ENCODE results near the gene ITPR3.

The ITPR3 gene

DNA sequence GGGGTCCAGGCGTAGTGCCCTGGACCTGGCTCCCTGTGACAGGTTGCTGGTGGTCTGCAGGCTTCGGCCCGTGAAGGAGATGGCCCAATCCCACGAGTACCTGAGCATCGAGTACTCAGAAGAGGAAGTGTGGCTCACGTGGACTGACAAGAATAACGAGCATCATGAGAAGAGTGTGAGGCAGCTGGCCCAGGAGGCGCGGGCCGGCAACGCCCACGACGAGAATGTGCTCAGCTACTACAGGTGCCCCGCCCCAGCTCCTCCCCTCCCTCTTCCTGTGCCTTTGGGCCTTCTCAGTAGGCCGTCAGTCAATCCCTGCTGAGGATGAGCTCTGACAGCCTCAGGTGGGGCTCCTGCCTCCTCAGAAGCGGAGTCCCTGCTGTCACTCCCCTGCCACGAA is 47.8 kb downstream of the ITPR3 start:
- WGBS, 2 donors (ENCODE audit: extremely low coverage in 2 of 2, insufficient read length in 2 of 2, insufficient replicate concordance in 1 of 2) = no CpG with 5 or more reads among the region's 17 CpGs
- no peak overlapping the region for H2BK15ac ChIP-seq (ENCODE audit: low read length)
- H2BK12ac ChIP-seq (ENCODE audit: low read length) = no peak overlapping the region
- H3K4me3 ChIP-seq (ENCODE audit: low read length in 2 of 2) = no peak overlapping the region
- no peak overlapping the region for H4K91ac ChIP-seq (ENCODE audit: low read depth, low read length, poor library complexity)
- H4K8ac ChIP-seq (ENCODE audit: low read depth, low read length) = no peak overlapping the region
- H3K27me3 ChIP-seq (ENCODE audit: control insufficient read depth in 3 of 3, insufficient read depth in 3 of 3, low read depth in 1 of 3, low read length in 3 of 3) = no peaks in the 10 kb centered on the region
- H3K9me3 ChIP-seq (replicated peaks in 1 of 2; ENCODE audit: control insufficient read depth in 2 of 2, insufficient read depth in 1 of 2, low read depth in 1 of 2, low read length in 2 of 2) = no peaks in the 10 kb centered on the region
- no peak overlapping the region for H3K27ac ChIP-seq (replicated peaks; ENCODE audit: low read length)
- no peak for DNase-seq (ENCODE audit: low spot score)
- H3K36me3 ChIP-seq (replicated peaks in 1 of 2; ENCODE audit: control insufficient read depth in 2 of 2, insufficient read depth in 2 of 2, low read length in 2 of 2) = no peaks in the 10 kb centered on the region
- no peak overlapping the region for H3K4me2 ChIP-seq (ENCODE audit: insufficient read depth, low read length, poor library complexity, severe bottlenecking)
- no peak overlapping the region for H3K23ac ChIP-seq (ENCODE audit: low read depth, low read length, poor library complexity)
- peak overlapping the region; percentile 34 for H2BK5ac ChIP-seq (ENCODE audit: low read length)
- peak overlapping the region; percentile 32 for H3K18ac ChIP-seq (ENCODE audit: low read length)
- H2BK120ac ChIP-seq (ENCODE audit: low read depth, low read length) = no peak overlapping the region
- H2AK5ac ChIP-seq (ENCODE audit: low read depth, low read length) = no peak overlapping the region
- H3K79me1 ChIP-seq (ENCODE audit: low read depth, low read length) = no peaks in the 10 kb centered on the region
- peaks cover 6 to 11% of the 10 kb centered on the region in 2 donors for H3K4me1 ChIP-seq (ENCODE audit: control insufficient read depth in 2 of 2, insufficient read depth in 1 of 2, low read depth in 1 of 2, low read length in 2 of 2)
- H3K14ac ChIP-seq (ENCODE audit: low read length) = no peak overlapping the region
- H3K9ac ChIP-seq (ENCODE audit: low read depth, low read length, poor library complexity) = no peak overlapping the region
- no peak overlapping the region for H2AFZ ChIP-seq (ENCODE audit: low read length)
- H3K4ac ChIP-seq (ENCODE audit: low read length) = no peak overlapping the region

DNA sequence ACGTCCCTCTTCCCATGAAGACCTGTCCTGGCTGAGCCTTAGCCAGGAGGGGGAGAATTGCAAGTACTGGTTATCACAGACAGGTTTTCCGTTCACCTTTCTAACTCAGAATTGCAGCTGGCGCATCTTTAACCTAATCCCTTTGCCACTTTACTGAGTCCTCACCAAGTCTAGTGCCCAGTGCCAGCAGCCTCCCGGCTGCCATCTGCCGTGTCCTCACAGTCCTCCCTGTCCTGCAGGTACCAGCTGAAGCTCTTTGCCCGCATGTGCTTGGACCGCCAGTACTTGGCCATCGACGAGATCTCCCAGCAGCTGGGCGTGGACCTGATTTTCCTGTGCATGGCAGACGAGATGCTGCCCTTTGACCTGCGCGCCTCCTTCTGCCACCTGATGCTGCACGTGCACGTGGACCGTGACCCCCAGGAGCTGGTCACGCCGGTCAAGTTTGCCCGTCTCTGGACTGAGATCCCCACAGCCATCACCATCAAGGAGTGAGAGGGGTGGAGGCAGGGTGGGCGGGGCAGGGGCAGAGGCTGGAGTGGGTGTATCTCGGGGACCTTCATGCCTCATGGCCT is 49.1 kb downstream of the ITPR3 start:
- WGBS, 2 donors (ENCODE audit: extremely low coverage in 2 of 2, insufficient read length in 2 of 2, insufficient replicate concordance in 1 of 2) = no CpG with 5 or more reads among the region's 21 CpGs
- Histone ChIP-seq H3K27me3 (ENCODE audit: control insufficient read depth in 3 of 3, insufficient read depth in 3 of 3, low read depth in 1 of 3, low read length in 3 of 3) (no peaks in the 10 kb centered on the region), H2AK5ac (ENCODE audit: low read depth, low read length) (no peak overlapping the region)

DNA sequence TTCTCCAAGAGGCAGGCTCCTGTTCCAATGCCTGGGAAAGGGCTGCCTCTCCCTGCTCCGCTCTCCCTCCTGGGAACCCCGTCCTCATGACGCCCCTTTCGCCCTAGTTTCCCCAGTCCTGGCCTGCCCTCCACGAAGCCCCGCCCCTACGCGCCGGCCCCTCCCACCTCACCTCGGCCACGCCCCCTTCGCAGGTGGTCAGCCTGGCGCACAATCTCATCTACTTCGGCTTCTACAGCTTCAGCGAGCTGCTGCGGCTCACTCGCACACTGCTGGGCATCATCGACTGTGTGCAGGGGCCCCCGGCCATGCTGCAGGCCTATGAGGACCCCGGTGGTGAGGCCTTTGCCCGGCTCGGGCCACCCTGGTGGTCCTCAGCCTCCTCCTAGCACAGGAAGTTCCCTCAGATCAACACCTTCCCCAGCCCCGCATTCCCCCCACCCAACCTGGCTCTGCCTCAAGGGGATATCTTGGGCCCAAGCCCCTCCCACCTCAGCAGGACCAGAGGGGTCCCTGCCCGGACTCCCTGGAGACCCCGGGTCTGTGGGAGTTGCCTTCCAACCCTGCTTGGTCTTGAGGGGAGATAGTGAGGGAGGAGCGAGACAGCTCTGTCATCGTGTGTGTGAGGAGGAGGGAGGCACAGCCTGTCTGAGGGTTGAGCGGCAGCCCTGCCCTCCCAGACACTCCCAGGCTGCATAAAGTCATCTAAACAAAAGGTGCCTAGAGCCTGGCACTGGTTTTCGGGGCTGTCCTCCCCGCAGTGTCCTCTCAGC is 50.0 kb downstream of the ITPR3 start:
- H3K4me2 ChIP-seq (ENCODE audit: insufficient read depth, low read length, poor library complexity, severe bottlenecking) = no peak overlapping the region
- H3K23ac ChIP-seq (ENCODE audit: low read depth, low read length, poor library complexity) = peak overlapping the region; percentile 35
- no peak overlapping the region for H2AFZ ChIP-seq (ENCODE audit: low read length)
- H3K27me3 ChIP-seq (ENCODE audit: control insufficient read depth in 3 of 3, insufficient read depth in 3 of 3, low read depth in 1 of 3, low read length in 3 of 3) = no peaks in the 10 kb centered on the region
- peak overlapping the region; percentile 29 for H3K18ac ChIP-seq (ENCODE audit: low read length)
- no peak overlapping the region for H3K4me3 ChIP-seq (ENCODE audit: low read length in 2 of 2)
- DNase-seq (ENCODE audit: low spot score) = no peak
- no peak overlapping the region for H3K4ac ChIP-seq (ENCODE audit: low read length)
- no peak overlapping the region for H3K9ac ChIP-seq (ENCODE audit: low read depth, low read length, poor library complexity)
- H2BK5ac ChIP-seq (ENCODE audit: low read length) = no peak overlapping the region
- no peak overlapping the region for H2BK12ac ChIP-seq (ENCODE audit: low read length)
- no peak overlapping the region for H3K14ac ChIP-seq (ENCODE audit: low read length)
- no peak overlapping the region for H2BK120ac ChIP-seq (ENCODE audit: low read depth, low read length)
- H3K4me1 ChIP-seq (ENCODE audit: control insufficient read depth in 2 of 2, insufficient read depth in 1 of 2, low read depth in 1 of 2, low read length in 2 of 2) = peaks cover 12 to 16% of the 10 kb centered on the region in 2 donors
- H4K8ac ChIP-seq (ENCODE audit: low read depth, low read length) = no peak overlapping the region
- H4K91ac ChIP-seq (ENCODE audit: low read depth, low read length, poor library complexity) = no peak overlapping the region
- H3K36me3 ChIP-seq (replicated peaks in 1 of 2; ENCODE audit: control insufficient read depth in 2 of 2, insufficient read depth in 2 of 2, low read length in 2 of 2) = no peaks in the 10 kb centered on the region
- H3K27ac ChIP-seq (replicated peaks; ENCODE audit: low read length) = no peak overlapping the region
- WGBS, 2 donors (ENCODE audit: extremely low coverage in 2 of 2, insufficient read length in 2 of 2, insufficient replicate concordance in 1 of 2) = no CpG with 5 or more reads among the region's 30 CpGs
- H2BK15ac ChIP-seq (ENCODE audit: low read length) = no peak overlapping the region
- H2AK5ac ChIP-seq (ENCODE audit: low read depth, low read length) = peak overlapping the region; percentile 23
- no peaks in the 10 kb centered on the region for H3K9me3 ChIP-seq (replicated peaks in 1 of 2; ENCODE audit: control insufficient read depth in 2 of 2, insufficient read depth in 1 of 2, low read depth in 1 of 2, low read length in 2 of 2)
- H3K79me1 ChIP-seq (ENCODE audit: low read depth, low read length) = no peaks in the 10 kb centered on the region

More for the DNA sequence above, 49.1 kb downstream of the ITPR3 start:
- no peak overlapping the region for H2BK5ac ChIP-seq (ENCODE audit: low read length)
- H3K4ac ChIP-seq (ENCODE audit: low read length) = no peak overlapping the region
- no peak overlapping the region for H4K8ac ChIP-seq (ENCODE audit: low read depth, low read length)
- H3K79me1 ChIP-seq (ENCODE audit: low read depth, low read length) = no peaks in the 10 kb centered on the region
- H3K9me3 ChIP-seq (replicated peaks in 1 of 2; ENCODE audit: control insufficient read depth in 2 of 2, insufficient read depth in 1 of 2, low read depth in 1 of 2, low read length in 2 of 2) = no peaks in the 10 kb centered on the region
- DNase-seq (ENCODE audit: low spot score) = no peak
- H2BK12ac ChIP-seq (ENCODE audit: low read length) = peak overlapping the region; percentile 63
- H3K14ac ChIP-seq (ENCODE audit: low read length) = no peak overlapping the region
- H3K9ac ChIP-seq (ENCODE audit: low read depth, low read length, poor library complexity) = no peak overlapping the region
- no peaks in the 10 kb centered on the region for H3K36me3 ChIP-seq (replicated peaks in 1 of 2; ENCODE audit: control insufficient read depth in 2 of 2, insufficient read depth in 2 of 2, low read length in 2 of 2)
- H3K27ac ChIP-seq (replicated peaks; ENCODE audit: low read length) = no peak overlapping the region
- H3K18ac ChIP-seq (ENCODE audit: low read length) = no peak overlapping the region
- no peak overlapping the region for H3K4me3 ChIP-seq (ENCODE audit: low read length in 2 of 2)
- no peak overlapping the region for H2BK120ac ChIP-seq (ENCODE audit: low read depth, low read length)
- H3K23ac ChIP-seq (ENCODE audit: low read depth, low read length, poor library complexity) = peak overlapping the region; percentile 48
- no peak overlapping the region for H4K91ac ChIP-seq (ENCODE audit: low read depth, low read length, poor library complexity)
- no peak overlapping the region for H3K4me2 ChIP-seq (ENCODE audit: insufficient read depth, low read length, poor library complexity, severe bottlenecking)
- no peak overlapping the region for H2BK15ac ChIP-seq (ENCODE audit: low read length)
- no peak overlapping the region for H2AFZ ChIP-seq (ENCODE audit: low read length)
- peaks cover 12 to 16% of the 10 kb centered on the region in 2 donors for H3K4me1 ChIP-seq (ENCODE audit: control insufficient read depth in 2 of 2, insufficient read depth in 1 of 2, low read depth in 1 of 2, low read length in 2 of 2)

DNA sequence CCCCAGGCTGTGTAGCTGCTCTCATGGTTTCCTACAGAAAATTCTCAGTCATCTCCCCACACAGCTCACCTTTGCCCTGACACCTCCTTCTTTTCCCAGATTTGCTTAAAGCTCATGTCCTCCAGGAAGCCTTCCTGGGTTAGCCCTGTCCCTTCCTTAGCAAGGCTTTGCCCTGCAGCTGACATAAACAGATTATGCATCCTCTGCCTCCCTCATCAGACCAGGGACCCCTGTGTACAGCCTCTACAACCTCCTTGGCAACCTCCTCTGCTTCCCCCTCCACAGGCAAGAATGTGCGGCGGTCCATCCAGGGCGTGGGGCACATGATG is 50.6 kb downstream of the ITPR3 start:
- Histone ChIP-seq H2AFZ (ENCODE audit: low read length) (no peak overlapping the region), H2BK12ac (ENCODE audit: low read length) (no peak overlapping the region), H3K27me3 (ENCODE audit: control insufficient read depth in 3 of 3, insufficient read depth in 3 of 3, low read depth in 1 of 3, low read length in 3 of 3) (no peaks in the 10 kb centered on the region), H4K91ac (ENCODE audit: low read depth, low read length, poor library complexity) (no peak overlapping the region), H3K14ac (ENCODE audit: low read length) (no peak overlapping the region), H2BK120ac (ENCODE audit: low read depth, low read length) (no peak overlapping the region), H3K4me3 (ENCODE audit: low read length in 2 of 2) (no peak overlapping the region), H2AK5ac (ENCODE audit: low read depth, low read length) (peak overlapping the region; percentile 18), H4K8ac (ENCODE audit: low read depth, low read length) (no peak overlapping the region), H3K18ac (ENCODE audit: low read length) (peak overlapping the region; percentile 42), H3K23ac (ENCODE audit: low read depth, low read length, poor library complexity) (peak overlapping the region; percentile 67), H3K36me3 (replicated peaks in 1 of 2; ENCODE audit: control insufficient read depth in 2 of 2, insufficient read depth in 2 of 2, low read length in 2 of 2) (no peaks in the 10 kb centered on the region), H3K9me3 (replicated peaks in 1 of 2; ENCODE audit: control insufficient read depth in 2 of 2, insufficient read depth in 1 of 2, low read depth in 1 of 2, low read length in 2 of 2) (no peaks in the 10 kb centered on the region), H2BK5ac (ENCODE audit: low read length) (no peak overlapping the region), H3K9ac (ENCODE audit: low read depth, low read length, poor library complexity) (no peak overlapping the region), H3K4ac (ENCODE audit: low read length) (no peak overlapping the region), H3K27ac (replicated peaks; ENCODE audit: low read length) (no peak overlapping the region), H2BK15ac (ENCODE audit: low read length) (no peak overlapping the region), H3K79me1 (ENCODE audit: low read depth, low read length) (no peaks in the 10 kb centered on the region), H3K4me1 (ENCODE audit: control insufficient read depth in 2 of 2, insufficient read depth in 1 of 2, low read depth in 1 of 2, low read length in 2 of 2) (peaks cover 12 to 16% of the 10 kb centered on the region in 2 donors), H3K4me2 (ENCODE audit: insufficient read depth, low read length, poor library complexity, severe bottlenecking) (no peak overlapping the region)
- DNase-seq (ENCODE audit: low spot score) = no peak
- no CpG with 5 or more reads among the region's 3 CpGs for WGBS, 2 donors (ENCODE audit: extremely low coverage in 2 of 2, insufficient read length in 2 of 2, insufficient replicate concordance in 1 of 2)

All from neuronal stem cell (in vitro differentiated cells).